NCI-H187 (cell line): Measurements from ENCODE around the gene CAMTA1.
"Not testable (repeated sequence)": the region's sequence is repeated elsewhere in the genome, so short reads cannot be mapped to it uniquely, and the experiment has no call there.

ENCODE experiments used
- DNase-seq, 2 experiments: peaks; one replicate each; lab custom pipeline; 2025; lab: John Stamatoyannopoulos, UW

The CAMTA1 gene

DNA sequence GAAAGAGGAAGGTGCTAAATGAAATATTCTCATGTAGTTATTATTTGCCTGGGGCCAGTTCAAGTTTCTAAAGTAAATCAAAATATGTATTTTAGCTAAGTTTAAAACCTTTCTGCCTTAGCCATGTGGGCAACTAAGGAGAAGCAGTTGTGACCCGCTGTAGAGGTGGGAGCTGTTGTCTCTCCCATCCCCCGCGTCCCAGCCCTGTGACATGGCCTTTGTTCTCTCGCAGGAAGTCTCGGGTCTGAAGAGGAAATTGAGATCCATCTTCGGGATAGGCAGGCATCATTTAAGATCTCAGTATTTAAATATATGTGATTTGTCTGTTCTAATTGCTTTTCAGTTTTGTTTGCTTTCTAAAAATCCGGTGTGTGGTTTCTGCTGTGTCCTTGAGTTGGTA is 121.5 kb downstream of the CAMTA1 start:
- DNase-seq: no peak

DNA sequence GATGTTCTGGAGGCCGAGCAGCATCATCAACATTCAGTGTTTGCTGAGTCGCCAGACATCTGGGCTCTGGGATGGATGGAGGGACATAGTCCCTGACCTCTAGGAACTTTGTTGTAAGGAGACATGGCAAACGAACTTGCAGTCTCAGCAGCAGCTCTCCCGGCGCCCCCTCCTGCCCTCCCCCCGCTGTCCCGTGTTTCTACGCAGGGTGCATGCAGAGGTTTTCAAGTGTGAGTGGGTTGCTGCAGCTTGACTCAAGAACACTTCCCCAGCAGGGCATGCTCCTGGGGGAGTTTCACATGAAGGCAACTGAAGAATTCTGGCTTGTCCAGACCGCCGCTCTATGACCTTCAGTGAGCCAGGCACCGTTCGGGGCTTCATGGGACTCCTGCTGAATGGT is 121.9 kb downstream of the CAMTA1 start:
- DNase-seq: no peak

DNA sequence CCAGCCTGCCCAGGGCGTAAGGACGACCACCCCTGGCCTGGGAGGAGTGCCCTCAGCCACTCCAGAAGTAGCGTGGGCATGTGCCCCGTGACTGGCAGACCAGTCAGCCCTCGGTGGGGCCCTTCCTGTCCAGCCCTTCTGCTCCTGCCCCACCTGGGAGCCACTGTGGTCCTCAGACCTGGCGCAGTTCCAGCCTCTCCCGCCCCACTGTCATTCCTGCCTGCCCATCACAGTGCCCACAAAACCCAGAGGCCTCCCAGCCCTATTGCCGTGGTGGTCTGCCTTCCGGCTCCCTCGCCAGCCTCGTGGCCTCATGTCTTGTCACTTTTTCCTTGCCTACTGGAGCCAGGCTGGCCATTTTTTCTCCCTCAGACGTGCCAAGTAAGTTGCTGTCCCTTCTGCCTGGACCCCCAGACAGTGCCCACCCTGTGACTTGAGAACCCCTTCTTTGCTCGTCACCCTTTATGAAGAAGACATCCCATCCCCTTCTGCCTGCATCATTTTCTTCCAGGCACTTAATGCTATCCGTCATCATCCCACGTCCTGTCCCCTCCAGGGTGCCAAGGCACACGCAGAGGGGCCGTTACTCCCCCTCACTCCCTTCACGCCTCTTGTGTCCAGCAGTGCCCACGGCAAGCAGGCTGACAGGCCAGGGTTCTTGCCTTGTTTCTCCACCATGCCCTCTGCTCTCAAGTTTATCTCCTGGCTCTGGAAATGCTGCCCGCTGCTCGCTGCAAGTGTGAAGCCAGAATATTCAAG is 122.6 kb downstream of the CAMTA1 start:
- no peak for DNase-seq

DNA sequence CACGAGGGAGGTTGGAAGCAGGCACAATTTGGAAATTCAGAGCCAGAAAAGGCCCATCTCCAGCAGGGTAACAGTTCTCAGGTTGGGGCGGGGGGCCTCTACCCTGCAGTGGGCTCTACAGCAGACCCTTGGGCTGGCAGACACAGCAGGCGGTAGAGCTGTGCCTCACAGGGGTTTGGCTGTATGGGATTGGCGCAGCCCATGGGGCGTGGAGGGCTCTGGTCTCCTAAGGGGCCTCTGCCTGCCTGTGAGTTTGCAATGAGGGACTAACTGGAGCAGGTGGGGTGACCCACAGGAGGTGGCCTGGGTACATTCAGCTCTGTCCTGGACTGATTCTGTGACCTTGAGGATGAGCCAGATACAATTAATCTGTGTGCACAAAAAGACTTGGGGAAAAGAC is 124.1 kb downstream of the CAMTA1 start:
- no peak for DNase-seq

DNA sequence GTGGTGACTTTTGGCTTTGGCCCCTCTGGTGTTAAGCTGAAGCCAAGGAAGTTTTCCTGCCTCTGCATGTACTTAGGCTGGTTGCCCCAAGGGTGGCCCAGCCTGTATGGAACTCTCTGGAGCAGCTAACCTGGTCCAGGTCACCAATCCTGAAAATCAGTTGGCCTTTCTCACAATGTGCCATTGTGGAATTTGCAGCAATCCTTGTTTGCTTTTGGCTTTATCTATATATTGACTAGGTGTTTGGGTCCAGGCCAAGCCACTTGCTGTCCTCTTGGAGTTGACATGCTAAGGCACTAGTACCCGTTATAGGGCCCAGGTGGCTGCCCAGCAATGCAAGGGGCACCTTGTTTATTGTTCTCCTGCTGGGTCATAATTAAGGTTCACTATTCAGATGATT is 124.6 kb downstream of the CAMTA1 start:
- no peak for DNase-seq

DNA sequence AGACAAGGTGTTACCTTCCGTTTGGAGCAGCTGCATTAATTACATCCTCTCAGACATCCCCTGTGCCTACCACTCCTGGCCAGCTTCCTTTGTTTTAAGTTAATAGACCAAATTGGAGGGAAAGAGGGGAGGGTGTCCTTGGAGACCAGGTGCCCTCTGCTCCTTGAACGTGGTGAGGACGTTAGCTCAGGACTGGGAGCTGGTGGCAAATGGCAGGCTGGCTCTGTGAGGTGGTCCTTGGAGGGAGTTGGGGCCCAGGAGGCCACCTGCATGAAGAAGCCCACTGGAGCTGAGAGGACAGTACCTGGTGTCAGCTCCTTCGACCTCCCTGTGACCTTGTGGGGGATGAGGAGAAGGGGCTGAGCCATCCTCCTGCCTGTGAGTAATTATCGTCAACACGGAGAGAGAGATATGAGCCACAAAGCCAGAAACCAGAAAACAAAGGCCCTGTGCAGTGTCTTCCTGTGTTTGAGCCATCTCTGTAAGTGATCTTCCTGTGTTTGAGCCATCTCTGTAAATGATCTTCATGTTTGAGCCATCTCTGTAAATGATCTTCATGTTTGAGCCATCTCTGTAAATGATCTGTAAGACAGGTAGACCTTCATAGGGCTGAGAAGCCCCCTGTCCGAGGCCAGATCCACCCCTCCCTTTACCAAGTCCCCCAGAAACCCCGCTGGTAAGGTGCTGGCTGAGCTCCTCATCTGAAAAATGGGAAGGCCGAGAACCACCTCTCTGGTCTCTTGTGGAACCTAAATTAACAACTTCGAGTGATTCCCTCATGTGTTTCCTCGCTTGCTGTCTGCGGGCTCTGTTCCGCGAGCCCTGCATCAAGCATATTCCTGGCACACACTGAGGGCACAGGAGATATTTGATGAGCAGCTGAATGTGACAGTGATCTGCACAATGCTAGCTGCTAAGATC is 126.0 kb downstream of the CAMTA1 start:
- DNase-seq: no peak

DNA sequence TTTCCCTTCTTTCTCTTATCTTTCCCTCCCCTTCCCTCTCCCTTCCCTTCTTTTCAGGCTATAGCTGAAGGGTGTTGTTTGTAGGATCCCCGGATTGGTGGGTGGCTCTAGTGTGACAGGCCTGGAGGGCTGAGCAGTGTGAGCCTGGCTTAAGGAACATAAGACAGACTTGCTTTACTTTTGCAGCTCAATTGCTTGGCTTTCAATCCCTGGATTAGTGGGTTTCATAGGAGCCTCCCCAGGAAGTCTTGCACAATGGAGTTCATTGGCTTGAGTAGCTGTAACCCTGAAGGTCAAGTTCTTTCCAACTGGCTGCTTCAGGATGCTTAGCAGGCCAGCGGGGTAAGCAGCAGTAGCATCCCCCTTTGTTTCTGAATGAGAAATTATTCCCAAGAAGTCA is 126.7 kb downstream of the CAMTA1 start:
- no peak for DNase-seq

DNA sequence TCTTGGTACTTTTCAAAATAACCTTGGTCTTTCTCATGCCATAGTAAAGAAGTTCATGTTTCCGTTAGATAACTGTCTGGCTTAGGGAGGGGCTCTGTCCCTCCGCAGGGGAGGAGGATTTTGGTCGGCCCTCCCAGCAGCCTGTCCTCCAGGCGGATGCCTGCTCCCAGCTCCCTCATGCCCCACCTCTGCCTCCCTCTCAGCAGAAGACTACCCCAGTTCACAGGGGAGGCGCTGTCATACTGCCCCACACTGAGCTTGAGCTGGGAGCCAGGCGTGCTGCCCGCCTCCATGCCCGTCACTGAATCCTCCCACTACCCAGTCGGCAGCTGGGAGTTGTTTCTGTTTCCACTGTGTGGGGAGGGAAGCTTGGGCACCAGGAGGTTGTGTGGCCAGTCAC is 127.3 kb downstream of the CAMTA1 start:
- DNase-seq: no peak

DNA sequence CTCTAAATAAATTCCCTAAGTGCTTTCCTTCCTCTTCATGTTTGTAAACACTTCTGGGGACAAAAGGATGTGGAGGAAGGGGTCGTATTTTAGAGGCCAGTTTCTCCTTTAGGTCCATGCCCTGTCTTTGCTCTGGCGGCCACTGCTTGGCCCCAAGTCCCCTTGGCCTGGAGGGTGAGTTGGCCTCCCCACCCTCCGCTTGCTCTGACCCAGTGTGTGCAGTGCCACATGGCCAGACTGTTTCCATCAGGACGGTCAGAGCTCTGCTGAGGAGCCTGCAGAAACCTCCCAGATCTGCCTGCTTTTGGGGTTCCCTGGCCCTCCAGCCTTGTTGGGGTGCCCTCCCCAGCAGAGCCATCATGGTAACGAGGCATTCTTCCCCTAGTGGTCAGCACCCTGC is 127.8 kb downstream of the CAMTA1 start:
- DNase-seq: no peak

DNA sequence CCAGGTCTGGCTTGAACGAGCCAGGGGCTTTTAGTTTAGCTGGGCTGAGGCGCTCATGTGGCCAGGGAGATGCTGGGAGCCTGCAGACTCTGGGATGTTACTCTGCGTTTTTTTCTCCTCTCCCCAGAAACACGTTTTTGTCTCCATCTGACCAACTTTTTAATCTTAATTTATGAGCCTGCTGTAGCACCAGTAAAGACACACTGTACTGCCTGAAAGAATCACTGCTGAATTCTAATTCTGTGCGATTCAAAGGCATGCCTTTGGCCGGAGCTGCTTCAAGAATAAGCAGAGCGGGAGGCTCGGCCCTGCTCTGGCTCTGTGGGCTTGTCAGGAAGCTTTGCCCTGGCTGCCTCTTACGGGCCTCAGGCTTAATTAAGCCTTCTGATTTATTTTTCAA is 129.5 kb downstream of the CAMTA1 start:
- DNase-seq: no peak

DNA sequence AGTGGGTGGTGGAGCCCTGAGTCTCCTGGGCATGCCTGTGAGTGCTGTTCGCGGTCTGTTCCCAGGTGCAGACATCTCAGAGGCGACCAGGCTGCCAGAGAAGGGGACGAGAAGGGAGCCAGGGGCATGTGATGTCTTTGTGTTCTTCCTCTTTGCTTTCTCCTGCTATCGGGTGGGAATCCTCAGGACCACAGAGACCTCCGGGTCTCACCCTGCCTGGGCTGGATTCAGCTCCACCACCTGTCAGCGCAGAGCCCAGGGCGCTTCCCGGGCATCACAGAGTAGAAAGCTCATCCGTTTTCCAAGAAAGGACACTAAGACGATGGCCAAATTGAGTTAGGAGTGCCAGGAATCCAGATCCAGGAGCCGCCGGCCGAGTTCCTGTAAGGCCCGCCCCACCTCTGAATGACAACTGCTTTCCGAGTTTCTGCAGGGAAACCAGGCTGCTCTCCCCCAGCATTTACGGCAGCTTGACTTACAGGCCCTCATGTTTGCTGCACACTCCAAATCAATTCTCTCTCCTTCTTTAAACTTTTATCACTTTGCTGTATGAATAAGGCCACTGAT is 130.8 kb downstream of the CAMTA1 start:
- no peak for DNase-seq

DNA sequence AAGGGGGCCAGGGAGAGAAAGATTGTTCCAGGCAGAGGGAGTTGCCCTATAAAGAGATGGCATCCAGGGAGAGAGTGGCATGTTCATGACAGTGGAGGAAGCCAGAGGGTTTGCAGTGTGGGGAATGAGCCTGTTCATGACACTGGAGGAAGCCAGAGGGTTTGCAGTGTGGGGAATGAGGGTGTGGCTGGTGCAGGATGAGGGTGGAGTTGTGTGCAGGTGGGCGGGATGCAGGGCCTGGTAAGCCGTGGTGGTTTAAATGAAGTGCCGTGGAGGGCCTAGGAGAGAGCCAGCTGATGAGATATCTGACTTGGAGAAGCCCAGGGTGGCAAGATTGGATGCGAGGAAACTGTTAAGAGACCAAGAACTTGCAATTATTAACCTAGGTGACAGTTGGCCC is 131.8 kb downstream of the CAMTA1 start:
- DNase-seq: no peak

DNA sequence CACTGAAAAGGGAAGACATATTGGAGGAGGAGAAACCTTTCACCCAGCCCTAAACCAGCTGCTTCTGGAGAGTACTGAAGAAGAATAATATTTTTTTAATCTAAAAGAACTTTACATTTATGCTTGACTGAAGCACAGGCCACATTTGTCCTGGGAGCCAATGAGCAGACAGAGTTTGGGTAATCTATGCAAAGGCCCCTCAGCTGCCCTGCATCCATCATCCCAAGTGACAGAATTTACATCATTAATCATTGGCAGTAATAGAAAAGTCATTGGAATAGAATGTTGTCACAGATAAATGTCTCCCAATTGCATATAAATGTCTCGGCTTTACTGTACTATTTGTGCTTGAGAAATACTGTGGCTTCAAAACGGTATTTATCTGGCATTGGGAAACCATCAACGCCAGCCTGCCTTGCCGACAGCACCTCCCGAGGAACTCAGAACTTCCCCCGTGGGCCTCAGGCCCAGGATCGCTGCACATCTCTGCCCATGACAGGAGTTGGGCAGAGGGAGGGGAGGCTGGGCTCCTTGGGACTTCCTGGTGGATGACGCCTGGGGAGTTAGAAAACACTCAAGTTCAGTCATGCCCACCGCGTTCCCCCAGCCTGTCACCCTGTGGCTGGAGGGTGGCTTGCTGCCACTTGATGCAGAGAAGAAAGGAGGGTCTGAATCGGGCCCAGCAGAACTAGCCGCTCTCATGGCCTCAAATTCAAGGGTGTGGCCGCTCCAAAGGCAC is 133.1 kb downstream of the CAMTA1 start:
- no peak for DNase-seq

DNA sequence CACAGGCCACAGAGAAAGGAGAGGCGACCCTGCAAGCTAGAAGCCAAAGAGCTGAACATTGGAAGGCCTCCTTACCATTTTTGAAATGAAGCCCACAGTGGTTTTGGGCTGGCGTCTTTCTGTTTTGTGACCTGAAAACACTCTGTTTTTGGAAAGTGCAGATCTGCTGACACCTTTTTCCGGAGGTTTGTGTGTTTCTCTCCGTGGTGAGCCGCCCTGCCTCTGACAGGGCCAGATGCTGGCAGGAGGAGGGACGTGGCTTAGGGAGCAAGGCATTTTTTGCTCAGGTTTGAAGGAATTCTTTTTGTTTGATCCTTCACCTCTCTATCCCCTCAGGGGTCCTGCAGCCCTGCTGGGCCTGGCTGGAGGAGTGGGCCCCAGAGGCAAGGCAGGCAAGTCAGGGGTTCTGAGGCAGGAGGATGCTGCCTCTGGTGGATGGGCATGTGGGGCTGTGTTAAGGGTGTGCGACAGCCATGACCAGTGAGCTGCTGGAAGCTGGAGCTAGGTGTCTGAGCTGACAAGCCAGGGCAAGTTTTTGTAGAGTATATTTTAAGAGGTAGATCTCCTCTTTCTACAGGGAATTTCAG is 133.8 kb downstream of the CAMTA1 start:
- no peak for DNase-seq

DNA sequence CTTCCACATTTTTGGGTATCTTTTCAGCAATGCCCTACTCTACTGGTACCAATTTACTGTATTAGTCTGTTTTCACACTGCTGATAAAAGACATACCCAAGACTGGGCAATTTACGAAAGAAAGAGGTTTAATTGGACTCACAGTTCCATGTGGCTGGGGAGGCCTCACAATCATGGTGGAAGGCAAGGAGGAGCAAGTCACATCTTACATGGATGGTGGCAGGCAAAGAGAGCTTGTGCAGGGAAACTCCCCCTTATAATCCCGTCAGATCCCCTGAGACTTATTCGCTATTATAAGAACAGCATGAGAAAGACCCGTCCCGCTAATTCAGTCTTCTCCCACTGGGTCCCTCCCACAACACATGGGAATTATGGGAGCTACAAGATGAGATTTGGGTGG is 136.3 kb downstream of the CAMTA1 start:
- DNase-seq: not testable (repeated sequence)

DNA sequence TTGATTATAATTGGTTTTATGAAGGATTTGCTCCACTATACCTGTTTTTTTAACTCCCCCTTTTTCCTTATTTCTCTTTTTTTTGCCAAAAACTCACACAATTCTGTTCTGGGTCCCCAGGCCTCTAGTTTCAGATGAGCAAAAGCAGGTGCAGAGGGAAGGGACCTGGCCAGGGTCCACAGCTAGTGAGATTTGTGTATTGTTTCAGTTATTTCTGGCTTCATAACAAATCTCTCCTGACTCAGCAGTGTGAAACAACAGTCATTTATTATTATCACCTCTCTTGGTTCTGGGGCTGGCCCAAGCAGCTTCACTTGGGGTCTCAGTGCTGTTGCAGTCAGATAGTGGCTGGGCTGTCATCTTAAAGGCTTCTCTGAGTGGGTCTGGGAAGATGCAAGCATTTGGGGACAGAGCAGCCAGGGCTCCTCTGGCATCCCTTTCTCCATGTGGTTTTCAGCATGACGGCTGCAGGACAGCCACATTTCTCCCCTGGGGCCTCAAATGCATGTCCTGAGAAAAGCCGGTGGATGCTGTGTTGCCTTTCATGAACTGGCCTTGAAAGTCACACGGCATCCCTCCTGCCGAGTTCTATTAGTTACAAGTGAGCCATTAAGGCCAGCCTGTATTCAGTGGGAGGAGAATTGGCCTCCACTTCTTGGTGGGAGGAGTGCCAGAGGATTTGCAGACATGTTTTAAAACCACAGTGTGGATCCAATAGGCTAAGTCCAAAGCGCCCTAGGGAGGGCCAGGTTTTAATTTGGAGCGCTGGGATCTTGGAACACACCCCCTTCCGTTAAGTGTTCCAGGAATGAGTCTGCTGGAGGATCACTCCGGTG is 137.1 kb downstream of the CAMTA1 start:
- peak; percentile 84 to 91 for DNase-seq

DNA sequence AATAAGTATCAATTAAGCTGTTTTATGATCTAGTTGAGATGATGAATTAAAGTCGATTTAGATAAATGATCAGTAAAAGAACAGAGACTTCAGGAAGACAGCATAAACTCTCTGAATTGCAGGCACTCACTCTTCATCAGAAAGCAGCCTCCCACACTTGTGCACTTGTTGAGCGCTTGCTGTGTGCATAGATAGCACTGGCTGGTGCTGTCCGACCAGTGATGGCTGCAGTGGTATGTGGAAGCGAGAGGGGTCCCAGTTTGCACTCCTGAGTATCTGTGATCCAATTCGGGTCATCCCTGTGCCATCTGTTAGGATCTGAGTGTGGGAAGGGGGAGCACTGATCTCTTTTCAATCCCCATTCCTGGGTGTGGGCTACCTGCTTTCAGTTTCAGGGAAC is 137.8 kb downstream of the CAMTA1 start:
- DNase-seq: no peak

DNA sequence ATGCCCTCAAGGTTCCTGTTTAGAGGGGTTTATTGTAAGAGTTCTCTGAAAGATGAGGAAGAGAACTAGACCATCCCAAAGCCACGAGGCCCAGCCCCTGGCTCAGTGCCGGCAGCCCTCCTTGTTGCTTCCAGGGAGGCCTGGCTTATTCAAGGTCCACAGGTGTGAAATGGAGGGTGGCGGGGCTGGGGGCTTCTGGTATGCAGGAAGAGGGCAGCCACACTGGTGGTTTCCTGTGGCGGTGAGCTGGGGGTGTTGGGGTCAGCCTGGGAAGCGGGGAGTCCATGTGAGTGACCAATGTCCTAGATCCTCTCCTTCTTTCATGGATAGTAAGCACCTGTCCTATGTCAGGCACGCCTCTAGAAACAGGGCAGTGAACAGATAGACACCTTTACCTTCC is 138.2 kb downstream of the CAMTA1 start:
- DNase-seq: no peak

DNA sequence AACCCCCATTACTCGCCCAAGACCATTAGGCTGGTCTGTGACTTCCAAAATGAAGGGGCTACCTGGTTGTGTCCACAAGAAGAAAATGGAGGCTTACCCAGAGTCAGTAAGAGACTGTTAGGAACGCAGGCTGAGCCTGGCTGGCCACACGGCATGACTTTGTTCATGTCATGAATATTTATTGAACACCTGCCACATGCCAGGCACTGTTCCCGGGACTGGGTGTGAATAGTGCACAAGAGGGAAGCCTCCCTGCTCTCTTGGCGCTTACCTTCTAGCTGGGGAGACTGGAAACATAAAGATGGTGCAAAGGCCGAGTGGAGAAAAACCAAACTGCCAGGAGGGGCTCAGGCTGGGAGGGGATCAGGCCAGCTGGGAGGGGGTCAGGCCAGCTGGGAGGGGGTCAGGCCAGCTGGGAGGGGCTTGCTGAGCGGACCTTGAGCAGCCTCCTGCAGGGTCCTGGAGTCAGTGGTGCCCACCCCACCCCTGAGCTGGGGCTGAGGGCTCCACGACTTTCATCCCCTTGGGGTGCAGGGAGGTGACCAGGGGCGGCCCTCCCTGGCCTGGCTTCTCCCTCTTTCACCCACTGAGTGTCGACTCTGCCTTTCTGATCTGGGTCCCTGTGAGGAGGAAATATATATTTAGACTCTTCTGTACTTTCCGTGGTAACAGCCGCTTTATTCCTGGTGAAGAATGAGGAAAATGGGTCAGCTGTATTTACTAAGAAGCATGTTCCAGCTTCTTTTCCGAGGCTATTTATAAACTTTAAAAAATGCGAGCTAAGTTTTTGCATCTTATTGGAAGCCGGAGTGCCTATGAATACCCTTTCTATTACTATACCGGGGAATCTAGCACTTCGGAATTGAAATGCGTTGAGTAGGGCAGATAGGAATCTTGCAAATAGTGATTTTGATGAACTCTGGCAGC is 139.0 kb downstream of the CAMTA1 start:
- DNase-seq: no peak

DNA sequence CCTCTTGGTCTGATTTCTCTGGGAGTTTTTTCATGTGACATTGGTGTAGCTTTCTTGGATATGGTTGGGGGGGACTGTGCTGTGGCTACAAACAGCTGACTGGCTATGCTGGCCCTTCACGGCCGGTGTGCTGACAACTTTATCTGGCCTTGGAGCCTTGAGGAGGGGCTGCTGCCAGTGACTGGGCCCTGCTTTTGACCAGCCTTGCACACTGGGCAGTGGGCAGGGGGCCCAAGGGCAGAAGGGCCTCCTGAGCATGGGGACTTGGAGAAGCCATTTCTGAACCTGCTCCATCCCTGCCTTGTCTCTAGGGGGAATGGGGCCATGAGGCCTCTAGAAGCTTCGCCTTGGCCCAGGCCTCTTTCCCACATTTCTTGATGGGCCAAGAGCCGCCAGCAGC is 139.6 kb downstream of the CAMTA1 start:
- no peak for DNase-seq
